Measurements from ENCODE around the gene NOXRED1. TPM values are rescaled to one million over a fixed set of nuclear protein-coding genes. Genes with fewer than 3 reads are reported as not detected.

NOXRED1 gene
- 0.26 TPM in 1 of 5 replicates, not detected in the others for total RNA-seq (2022; extraction: Qiagen RNA extraction; ENCODE audit: low read depth)

GRCh38 chr14:77423423-77423822, at the start of gene NOXRED1:
Gene NOXRED1 (minus strand): TSS chr14:77423523. CDS start chr14:77422889, 634 bp downstream.

GRCh38 chr14:77457522-77458248, 34.4 kb upstream of the NOXRED1 start, which contains the start of the genes AHSA1 and VIPAS39:
Gene AHSA1 (plus strand): TSS chr14:77458093. CDS start chr14:77458190, 97 bp downstream.
Gene VIPAS39 (minus strand): TSS chr14:77457601. CDS start chr14:77454102, 3,499 bp downstream.

GRCh38 chr14:77376771-77377501, 46.4 kb downstream of the NOXRED1 start, which contains the start of the genes SAMD15 and TMED8:
Gene SAMD15 (plus strand): TSS chr14:77377379. CDS start chr14:77377419, 40 bp downstream.
Gene TMED8 (minus strand): TSS chr14:77377094. CDS start chr14:77377053, 41 bp downstream.

Other genes with a start within 250 kb of the NOXRED1 start
- 1.1 to 3.3 TPM (median 2.2 TPM) in 5 replicates for gene TMEM63C, start 241.7 kb downstream of the NOXRED1 start, total RNA-seq (2022; extraction: Qiagen RNA extraction; ENCODE audit: low read depth)
- gene NGB, start 152.3 kb downstream of the NOXRED1 start, total RNA-seq (2022; extraction: Qiagen RNA extraction; ENCODE audit: low read depth), result not detected in 5 replicates
- 30.3 to 33.9 TPM (median 32.0 TPM) in 5 replicates for gene POMT2, start 102.6 kb downstream of the NOXRED1 start, total RNA-seq (2022; extraction: Qiagen RNA extraction; ENCODE audit: low read depth)
- gene GSTZ1, start 102.5 kb downstream of the NOXRED1 start, total RNA-seq (2022; extraction: Qiagen RNA extraction; ENCODE audit: low read depth), result 32.3 to 42.7 TPM (median 36.0 TPM) in 5 replicates
- 3.6 to 8.2 TPM (median 7.4 TPM) in 5 replicates for gene TMED8, start 46.4 kb downstream of the NOXRED1 start, total RNA-seq (2022; extraction: Qiagen RNA extraction; ENCODE audit: low read depth)
- gene SAMD15, start 46.1 kb downstream of the NOXRED1 start, total RNA-seq (2022; extraction: Qiagen RNA extraction; ENCODE audit: low read depth), result 1.9 to 3.1 TPM (median 1.9 TPM) in 5 replicates
- gene VIPAS39, start 34.1 kb upstream of the NOXRED1 start, total RNA-seq (2022; extraction: Qiagen RNA extraction; ENCODE audit: low read depth), result 12.6 to 14.3 TPM (median 14.0 TPM) in 5 replicates
- gene AHSA1, start 34.6 kb upstream of the NOXRED1 start, total RNA-seq (2022; extraction: Qiagen RNA extraction; ENCODE audit: low read depth), result 223 to 417 TPM (median 266 TPM) in 5 replicates
- gene ISM2, start 75.3 kb upstream of the NOXRED1 start, total RNA-seq (2022; extraction: Qiagen RNA extraction; ENCODE audit: low read depth), result 0.33 to 0.91 TPM (median 0.46 TPM) in 5 replicates
- 23.2 to 35.6 TPM (median 29.2 TPM) in 5 replicates for gene SPTLC2, start 193.1 kb upstream of the NOXRED1 start, total RNA-seq (2022; extraction: Qiagen RNA extraction; ENCODE audit: low read depth)